RWPE2 (cell line): ENCODE results near the gene ARPC2.

Source experiments
- ATAC-seq: fragments of 200-7000 bp; cut with Tn5 transposase; 3 replicates; pipeline ENCODE4 v1.9.1; 2021; ENCODE audit warnings: low read depth
- DNase-seq: peaks from one replicate; pipeline ENCODE4 v3.0.0-alpha.2; 2020; ENCODE audit warnings: low spot score
- H3K27ac ChIP-seq: fragments of 450-650 bp; 2 replicates; pipeline ENCODE4 v1.5.1; 2017; ENCODE audit warnings: mild to moderate bottlenecking; ENCODE audit not compliant: poor library complexity, severe bottlenecking
- H3K27me3 ChIP-seq: fragments of 250-450 bp; sonication (Bioruptor Pico); 2 replicates; pipeline ENCODE4 v1.5.1; 2021; ENCODE audit warnings: mild to moderate bottlenecking, moderate library complexity; ENCODE audit not compliant: insufficient read depth, poor library complexity, severe bottlenecking
- H3K36me3 ChIP-seq: fragments of 250-450 bp; sonication (Bioruptor Pico); 2 replicates; pipeline ENCODE4 v1.5.1; 2020; ENCODE audit warnings: low read depth, mild to moderate bottlenecking, moderate library complexity
- H3K4me1 ChIP-seq: fragments of 250-450 bp; sonication (Bioruptor Pico); 2 replicates; pipeline ENCODE4 v1.5.1; 2021; ENCODE audit warnings: mild to moderate bottlenecking, moderate library complexity; ENCODE audit not compliant: insufficient read depth, poor library complexity, severe bottlenecking
- H3K4me3 ChIP-seq: fragments of 250-450 bp; sonication (Bioruptor Pico); 2 replicates; pipeline ENCODE4 v1.5.1; 2021; ENCODE audit warnings: mild to moderate bottlenecking, moderate library complexity; ENCODE audit not compliant: severe bottlenecking
- H3K9me3 ChIP-seq: fragments of 250-450 bp; sonication (Bioruptor Pico); 2 replicates; pipeline ENCODE4 v1.5.1; 2021; ENCODE audit warnings: mild to moderate bottlenecking, moderate library complexity; ENCODE audit not compliant: severe bottlenecking
- TF ChIP-seq, protein P1 (sequence below): fragments of 450-650 bp; IDR thresholded peaks from one replicate; pipeline ENCODE4 v1.5.1; 2017; ENCODE audit warnings: mild to moderate bottlenecking, moderate library complexity; ENCODE audit not compliant: poor library complexity, severe bottlenecking

Gene ARPC2

GRCh38 chr2:218194880-218195279 lies 22.1 kb upstream of the ARPC2 start:
- H3K27me3 ChIP-seq, result no peaks in the 10 kb centered on the region
- no peaks in the 10 kb centered on the region for H3K36me3 ChIP-seq
- no peaks in the 10 kb centered on the region for H3K4me1 ChIP-seq
- ATAC-seq (no peak), DNase-seq (no peak)
- no peaks in the 10 kb centered on the region for H3K9me3 ChIP-seq
- TF ChIP-seq, protein P1, sequence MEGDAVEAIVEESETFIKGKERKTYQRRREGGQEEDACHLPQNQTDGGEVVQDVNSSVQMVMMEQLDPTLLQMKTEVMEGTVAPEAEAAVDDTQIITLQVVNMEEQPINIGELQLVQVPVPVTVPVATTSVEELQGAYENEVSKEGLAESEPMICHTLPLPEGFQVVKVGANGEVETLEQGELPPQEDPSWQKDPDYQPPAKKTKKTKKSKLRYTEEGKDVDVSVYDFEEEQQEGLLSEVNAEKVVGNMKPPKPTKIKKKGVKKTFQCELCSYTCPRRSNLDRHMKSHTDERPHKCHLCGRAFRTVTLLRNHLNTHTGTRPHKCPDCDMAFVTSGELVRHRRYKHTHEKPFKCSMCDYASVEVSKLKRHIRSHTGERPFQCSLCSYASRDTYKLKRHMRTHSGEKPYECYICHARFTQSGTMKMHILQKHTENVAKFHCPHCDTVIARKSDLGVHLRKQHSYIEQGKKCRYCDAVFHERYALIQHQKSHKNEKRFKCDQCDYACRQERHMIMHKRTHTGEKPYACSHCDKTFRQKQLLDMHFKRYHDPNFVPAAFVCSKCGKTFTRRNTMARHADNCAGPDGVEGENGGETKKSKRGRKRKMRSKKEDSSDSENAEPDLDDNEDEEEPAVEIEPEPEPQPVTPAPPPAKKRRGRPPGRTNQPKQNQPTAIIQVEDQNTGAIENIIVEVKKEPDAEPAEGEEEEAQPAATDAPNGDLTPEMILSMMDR, result no peak
- H3K4me3 ChIP-seq, result no peak overlapping the region
- no peak overlapping the region for H3K27ac ChIP-seq

- ATAC-seq (no peak), DNase-seq (no peak)
- TF ChIP-seq, protein P1, result no peak
- H3K4me1 ChIP-seq, result no peaks in the 10 kb centered on the region
- no peaks in the 10 kb centered on the region for H3K36me3 ChIP-seq
- no peaks in the 10 kb centered on the region for H3K27me3 ChIP-seq
- H3K27ac ChIP-seq, result no peak overlapping the region
- H3K4me3 ChIP-seq, result no peak overlapping the region
- H3K9me3 ChIP-seq, result no peaks in the 10 kb centered on the region
Observed at GRCh38 chr2:218196974-218197373, 20.0 kb upstream of the ARPC2 start.

GRCh38 chr2:218202266-218202665 lies 14.7 kb upstream of the ARPC2 start:
- no peak for ATAC-seq
- TF ChIP-seq, protein P1, result no peak
- no peak overlapping the region for H3K27ac ChIP-seq

DNA sequence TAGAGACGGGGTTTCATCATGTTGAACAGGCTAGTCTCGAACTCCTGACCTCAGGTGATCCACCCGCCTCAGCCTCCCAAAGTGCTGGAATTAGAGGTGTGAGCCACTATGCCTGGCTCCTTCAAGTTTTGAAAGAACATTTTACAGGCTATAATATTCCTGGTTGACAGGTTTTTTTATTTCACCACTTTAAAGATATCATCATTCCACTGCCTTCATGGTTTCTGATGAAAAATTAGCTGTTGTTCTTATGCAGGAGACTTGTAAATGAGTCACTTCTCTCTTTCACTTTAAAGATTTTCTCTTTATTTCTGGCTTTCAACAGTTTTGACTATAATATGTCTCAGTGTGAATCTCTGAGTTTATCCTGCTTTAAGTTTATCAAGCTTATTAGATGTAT lies 7.9 kb upstream of the ARPC2 start:
- Histone ChIP-seq H3K4me1 (no peaks in the 10 kb centered on the region), H3K9me3 (peaks cover 2% of the 10 kb centered on the region), H3K27me3 (no peaks in the 10 kb centered on the region), H3K27ac (no peak overlapping the region), H3K4me3 (no peak overlapping the region), H3K36me3 (no peaks in the 10 kb centered on the region)
- DNase-seq (no peak), ATAC-seq (no peak)
- TF ChIP-seq, protein P1, result no peak

More at GRCh38 chr2:218202266-218202665, 14.7 kb upstream of the ARPC2 start:
- no peak for DNase-seq
- Histone ChIP-seq H3K4me1 (no peaks in the 10 kb centered on the region), H3K36me3 (no peaks in the 10 kb centered on the region), H3K27me3 (no peaks in the 10 kb centered on the region), H3K9me3 (no peaks in the 10 kb centered on the region), H3K4me3 (no peak overlapping the region)

- Histone ChIP-seq H3K27ac (no peak overlapping the region), H3K36me3 (peaks cover 14% of the 10 kb centered on the region), H3K4me1 (peaks cover 2% of the 10 kb centered on the region), H3K27me3 (no peaks in the 10 kb centered on the region), H3K4me3 (no peak overlapping the region), H3K9me3 (peaks cover 2% of the 10 kb centered on the region)
- TF ChIP-seq, protein P1, result no peak
- DNase-seq, result no peak
- ATAC-seq, result no peak
Observed at GRCh38 chr2:218214116-218214515, 2.9 kb upstream of the ARPC2 start.
